Stimulated activated CD4-positive, alpha-beta T cell treated with anti-CD3 and anti-CD28 coated beads, Interleukin-4, amount 100 ng/mL, for 4 hours (primary cell): ENCODE data around the gene RASGRP3.

Experiments
- DNase-seq, 2 experiments: peaks; one replicate each; pipeline ENCODE4 v3.0.0-alpha.2; 2020

Gene RASGRP3

DNA sequence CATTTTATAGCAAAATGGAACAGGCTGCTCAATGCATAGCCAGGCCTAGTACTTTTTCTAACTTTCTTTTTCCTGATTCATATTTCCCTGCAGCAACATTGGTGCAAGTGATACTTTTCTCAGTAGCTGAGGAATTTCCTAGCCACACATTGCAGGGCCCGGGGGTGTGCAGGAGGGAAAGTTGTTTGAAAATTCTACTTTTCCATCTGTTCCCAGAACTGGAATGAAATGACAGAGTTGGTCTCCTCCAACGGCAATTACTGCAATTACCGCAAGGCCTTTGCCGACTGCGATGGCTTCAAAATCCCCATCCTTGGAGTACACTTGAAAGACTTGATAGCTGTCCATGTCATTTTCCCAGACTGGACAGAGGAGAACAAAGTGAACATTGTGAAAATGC is 50.5 kb downstream of the RASGRP3 start:
- DNase-seq = no peak

DNA sequence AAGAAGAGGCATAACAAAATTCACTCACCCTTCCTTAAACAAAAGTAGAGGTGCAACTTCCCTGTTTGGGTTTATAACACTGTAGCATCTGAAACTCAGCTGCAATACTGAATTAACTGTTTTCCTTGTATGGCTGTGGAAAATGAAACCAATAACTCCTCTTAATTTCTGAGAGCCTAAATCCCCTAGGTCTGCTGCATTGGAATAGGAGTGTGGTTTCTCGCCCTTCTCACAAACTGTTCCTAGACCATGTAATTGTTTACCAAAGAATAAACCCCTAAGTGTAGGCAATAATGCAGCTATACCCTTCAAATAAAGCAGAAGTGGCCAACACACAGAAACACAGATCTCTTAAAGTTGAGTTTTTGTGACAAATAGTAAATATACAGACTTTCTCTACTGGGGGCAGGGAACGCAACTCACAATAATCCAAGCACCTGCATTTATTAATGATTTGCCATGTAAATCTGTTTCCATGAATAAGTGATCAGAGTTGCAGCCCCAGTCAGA is 52.0 kb downstream of the RASGRP3 start:
- no peak for DNase-seq

DNA sequence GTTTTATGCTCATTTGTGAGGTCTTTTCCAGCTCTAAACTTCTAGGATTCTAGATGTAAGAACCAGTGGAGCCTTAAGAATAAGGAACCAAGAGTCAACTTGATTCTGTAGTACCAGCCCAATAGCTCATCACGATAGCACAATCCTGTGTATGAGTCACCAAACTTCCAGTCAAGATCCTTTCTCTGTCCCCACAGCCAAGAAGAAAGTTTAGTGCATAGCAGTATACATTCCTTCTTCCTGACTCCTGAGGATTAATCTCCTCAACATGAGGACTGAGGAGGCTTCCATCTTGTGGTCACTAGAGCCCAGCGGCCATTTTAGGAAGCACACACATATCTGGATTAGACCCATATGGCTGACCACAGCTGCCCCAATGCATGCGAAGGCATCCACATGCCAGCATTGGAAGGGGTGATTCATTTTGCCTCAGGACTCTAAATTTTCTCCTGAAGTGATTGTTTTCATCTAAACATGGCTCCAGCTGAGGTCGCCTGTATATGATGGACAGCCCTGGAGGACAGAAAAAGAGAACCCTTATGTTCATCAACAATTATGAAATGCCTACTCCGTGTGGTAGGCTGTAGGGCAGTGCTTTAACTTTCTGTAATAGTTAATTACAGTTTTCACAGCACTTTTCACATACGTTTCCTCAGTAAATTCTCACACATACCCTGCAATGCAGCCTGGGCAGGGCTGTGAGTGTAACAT is 53.5 kb downstream of the RASGRP3 start:
- no peak for DNase-seq

DNA sequence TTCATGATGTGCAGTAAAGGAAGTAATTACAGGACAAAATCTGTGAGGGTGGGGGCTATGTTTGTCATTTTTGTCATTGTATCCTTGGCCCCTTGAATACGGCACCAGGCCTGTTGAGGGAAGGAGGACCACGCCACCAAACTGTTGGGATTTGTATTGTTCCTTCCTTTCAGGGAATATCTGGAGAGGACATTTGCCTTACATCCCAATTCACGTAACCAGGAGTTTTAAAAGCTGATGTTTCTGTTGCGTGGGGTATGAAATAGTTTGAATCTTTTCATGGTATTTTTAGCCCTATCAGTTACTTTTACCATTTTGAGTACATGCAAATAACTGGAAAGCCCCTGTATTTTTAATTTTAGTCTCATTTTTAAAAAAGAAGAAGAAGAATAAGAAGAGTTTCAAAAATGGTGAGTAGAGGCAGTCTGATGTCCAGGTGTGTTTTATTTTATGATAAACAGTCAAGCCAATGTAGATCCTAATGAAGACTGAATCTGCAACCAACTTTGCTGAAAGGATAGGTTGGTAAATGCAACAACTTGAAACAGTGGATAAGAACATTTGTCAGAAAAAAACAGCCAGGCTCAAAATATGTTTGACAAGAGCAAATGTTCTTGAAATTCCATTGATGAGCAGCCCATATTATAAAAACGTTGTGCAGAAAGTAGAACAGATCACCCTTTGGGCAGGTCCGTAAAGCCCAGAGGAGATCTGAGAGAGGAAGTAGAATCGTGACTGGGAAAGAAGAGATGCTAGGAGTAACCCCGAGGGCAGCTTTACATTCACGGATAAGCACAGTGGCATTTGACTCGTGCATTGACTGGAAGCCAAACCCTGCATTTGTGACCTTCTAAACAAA is 54.5 kb downstream of the RASGRP3 start:
- DNase-seq = no peak

DNA sequence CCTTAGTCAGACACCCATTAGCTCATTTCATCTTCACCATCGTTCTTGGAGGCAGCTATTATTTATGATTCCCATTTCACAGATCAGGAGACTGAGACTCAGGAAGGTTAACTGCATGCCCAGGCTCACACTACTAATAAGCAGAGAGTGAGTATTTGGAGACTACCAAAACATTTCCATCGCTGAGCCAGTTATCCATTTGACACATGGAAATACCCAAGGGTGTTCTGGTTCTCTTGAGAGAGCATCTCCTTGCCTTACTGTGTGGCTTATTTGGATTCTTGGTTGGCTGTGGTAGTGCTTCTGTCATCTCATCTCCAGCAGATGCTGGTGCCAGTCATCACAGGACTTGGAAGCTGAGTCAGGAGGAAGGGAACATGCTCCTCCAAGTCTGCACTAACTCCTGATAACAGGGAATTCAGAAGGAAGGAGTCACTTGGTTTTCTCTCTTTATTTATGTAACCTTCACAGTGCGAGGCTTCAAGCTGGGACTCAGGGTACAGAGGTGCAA is 55.2 kb downstream of the RASGRP3 start:
- DNase-seq = no peak

DNA sequence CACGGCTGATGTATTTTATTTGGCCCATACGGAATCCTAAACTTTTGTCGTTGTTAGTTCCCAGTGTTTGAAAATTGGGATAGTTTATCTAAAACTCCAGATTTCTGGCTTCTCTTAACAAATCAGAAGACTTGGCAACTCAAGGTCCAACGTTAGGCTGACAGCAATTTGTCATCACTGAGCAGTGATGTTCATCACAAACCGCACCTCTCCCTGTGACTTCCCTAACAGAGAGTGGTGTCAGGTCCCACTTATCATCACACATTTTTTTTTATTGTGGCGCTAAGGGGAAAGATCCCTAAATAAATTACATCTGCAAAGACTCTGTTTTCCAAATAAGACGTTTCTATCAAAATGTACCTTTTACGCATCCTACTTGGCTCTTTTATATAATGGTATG is 55.7 kb downstream of the RASGRP3 start:
- DNase-seq = no peak

DNA sequence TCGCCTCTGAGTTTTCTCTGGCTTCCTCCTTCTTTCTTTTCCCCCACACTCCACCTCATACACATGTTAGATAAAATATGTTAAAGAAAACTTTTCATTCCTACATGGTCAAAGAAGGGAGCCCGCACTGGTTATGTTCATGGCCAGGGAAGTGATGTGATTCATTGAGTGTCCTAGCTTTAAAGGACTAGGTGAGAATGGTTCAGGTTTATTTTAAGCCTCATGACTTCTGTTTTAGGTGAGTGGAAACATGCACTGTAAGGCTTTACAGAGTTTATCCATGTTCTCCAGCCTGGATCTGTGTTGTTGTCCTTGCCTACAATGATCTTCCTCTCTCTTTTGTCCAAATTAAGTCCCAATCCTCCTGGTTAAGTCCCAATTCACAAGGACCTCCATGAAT is 56.5 kb downstream of the RASGRP3 start:
- no peak for DNase-seq

DNA sequence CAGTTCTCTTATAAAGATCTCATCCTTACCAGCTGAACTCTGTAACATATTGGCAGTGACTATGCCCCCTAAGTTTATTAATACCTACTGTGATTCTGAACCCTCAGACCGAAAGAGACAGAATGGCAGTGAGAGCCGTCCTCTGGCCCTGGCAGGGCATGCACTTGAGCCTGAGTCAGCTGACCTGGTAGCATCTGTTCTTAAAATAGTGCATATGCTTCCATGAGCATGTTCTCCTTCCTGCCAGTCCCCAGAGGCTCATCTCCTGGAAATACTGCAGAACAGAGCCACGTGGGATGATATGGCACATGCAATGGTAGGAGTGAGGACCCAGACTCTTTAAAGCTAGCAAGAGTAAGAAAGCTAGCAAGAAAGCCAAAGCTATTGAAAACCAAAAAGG is 59.0 kb downstream of the RASGRP3 start:
- DNase-seq = no peak

DNA sequence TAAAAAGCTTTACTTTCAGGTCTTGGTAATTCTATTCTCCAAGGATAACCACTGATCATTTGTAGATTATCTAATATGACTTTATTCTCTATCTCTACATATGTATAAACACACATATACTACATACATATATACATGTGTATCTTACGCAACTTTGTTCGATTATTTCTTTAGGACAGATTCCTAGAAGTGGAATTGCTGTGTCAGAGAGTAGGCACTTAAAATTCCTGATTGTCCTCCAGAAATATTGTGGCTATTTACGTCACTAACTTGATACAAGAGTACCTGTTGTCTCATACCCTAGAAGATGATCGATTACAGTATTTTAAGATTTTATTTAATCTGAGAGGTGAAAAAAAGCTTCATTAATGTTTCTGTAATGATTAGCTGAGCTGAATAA is 64.8 kb downstream of the RASGRP3 start:
- no peak for DNase-seq

DNA sequence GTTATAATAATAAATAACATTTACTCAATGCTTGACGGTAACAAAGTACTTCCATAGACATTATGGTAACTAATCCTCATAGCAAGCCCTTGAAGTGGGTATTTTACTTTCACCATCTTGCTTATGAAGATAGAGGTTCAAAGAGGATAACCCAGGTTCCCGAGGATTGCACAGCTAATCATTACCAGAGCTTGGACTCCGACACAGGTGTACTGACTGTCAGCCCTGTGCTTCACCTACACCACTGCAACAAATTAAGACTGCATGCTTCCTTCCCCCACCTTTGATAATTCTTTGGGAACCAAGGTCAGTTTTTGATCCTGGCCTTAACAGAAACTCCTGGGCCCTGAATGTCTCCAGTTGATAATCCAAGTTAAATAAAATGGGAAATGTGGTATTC is 73.8 kb downstream of the RASGRP3 start:
- no peak for DNase-seq

DNA sequence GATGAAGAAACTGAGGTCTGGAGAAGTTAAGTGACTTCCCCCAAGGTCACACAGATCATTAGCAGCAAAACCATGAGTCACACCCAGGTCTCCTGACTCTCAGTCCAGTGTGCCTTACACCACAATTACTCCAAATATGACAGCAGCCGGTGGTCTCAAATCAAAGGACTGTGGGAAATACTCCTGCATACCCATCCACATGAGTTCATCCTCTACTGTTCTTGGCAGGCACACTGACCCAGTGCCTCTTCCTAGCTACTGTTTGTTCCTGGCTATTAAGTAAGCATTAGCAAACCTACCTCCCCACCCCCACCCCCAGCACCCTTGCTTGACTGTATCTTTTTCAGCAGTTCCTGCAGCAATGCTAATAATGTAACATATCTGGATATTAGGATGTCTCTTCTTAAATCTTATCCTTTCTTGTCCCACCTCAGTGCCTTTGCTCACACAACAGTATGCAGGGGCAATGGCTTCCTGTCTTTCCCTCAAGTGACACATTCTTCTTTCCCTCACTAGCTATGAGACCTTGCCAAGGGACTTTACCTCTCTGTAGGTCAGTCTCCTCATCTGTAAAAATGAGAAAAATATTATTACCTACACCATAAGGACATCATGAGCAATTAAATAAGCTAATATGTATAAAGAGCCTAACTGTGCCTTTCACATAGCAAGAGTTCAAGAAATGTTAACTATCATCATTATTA is 76.5 kb downstream of the RASGRP3 start:
- DNase-seq = no peak

DNA sequence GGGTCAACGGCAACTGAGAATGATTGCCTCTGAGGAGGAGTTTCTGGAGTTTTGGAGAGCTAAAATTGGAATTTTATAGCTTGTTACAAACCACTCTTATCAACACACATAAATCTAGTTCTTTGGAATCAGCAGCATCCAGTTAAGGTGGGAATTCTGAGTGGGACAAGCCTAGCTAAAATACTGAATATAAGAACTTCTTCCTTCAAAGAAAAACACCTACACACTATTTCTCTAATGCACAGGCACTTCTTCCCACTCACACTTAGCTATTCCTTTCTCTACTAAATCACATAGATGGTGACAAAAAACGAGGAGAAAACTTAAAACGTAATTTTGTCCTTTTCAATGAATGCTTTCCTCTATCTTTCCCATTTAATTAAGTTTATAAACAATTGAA is 79.2 kb downstream of the RASGRP3 start:
- no peak for DNase-seq

DNA sequence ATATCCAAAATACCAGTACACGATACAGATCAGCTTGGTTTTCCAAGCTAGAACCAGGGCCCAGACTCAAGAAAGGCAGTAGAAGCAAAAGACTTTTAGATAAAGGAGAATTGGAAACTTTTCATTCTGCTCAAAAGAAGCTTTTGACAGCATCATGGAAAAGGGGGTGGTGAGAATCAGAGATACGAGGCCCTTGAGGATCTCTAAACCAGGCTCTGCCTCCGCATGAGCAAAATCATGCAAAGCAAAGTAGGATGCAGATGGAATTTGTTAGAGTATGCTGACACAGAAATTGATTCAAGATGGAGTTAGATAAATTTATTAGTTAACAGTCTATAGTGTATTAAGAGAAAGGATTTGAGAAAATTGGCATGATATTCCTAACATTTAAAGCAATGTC is 82.9 kb downstream of the RASGRP3 start:
- no peak for DNase-seq

DNA sequence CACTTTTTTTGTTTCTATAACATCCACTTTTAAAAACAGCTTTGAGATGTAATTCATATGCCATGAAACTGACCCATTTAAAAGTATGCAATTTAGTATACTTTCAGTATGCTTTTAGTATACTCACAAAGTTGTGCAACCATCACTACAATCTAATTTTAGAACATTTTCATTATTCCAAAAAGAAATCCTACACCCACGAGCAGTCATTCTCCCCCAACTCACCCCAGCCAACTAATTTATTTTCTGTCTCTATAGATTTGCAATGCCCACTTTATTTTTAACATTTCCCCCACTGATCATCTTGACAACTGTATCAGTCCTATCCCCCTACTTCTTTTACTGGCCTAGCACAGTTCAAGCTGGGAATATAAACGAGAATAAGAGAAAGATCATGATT is 83.6 kb downstream of the RASGRP3 start:
- DNase-seq = no peak

DNA sequence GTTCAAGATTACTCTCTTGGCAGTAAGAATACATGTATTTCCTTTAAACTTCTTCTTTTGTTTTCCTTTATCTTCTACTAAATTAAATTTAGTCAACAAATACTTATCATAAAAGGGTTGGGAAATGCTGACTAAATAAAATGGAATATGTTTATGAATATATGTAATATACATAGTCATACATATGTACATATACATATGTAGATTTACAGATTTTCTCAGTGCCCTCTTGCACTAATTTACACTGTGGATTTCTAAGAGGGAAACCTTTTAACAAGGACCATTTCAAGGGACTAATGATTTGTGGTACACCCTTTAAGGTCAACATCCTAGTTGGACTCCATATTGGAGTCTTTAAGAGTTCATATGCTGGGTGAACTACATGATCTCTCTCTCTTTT is 85.4 kb downstream of the RASGRP3 start:
- no peak for DNase-seq

DNA sequence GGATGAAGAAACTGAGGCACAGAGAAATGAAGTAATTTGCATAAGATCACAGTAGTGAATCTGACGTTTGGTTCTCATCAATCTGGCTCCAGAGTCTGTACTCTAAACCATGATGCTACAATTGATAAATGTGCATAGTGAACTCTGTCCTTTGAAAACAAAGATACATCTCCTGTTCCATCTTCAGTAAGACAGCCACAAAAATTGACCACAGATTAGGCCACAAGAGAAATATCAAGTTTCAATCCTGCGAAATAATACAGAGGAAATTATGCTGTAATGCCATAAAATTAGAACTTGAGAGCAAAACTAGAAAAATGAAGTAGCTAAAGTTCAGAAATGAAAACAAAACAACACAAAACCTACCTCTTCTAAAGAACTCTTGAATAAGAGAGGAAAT is 94.2 kb downstream of the RASGRP3 start:
- DNase-seq = no peak

DNA sequence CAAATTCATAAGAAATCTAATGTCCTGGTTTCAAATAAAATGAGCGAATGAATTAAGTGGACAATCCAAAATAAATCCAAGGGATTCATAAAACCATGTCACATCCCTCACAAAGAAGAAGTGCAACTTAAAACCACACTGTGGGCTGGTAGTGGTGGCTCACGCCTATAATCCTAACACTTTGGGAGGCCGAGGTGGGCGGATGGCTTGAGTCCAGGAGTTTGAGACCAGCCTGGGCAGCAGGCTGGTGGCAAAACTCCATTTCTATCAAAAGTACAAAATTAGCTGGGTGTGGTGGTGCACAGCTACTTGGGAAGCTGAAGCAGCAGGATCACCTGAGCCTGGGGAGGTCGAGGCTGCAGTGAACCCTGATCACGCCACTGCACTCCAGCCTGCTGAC is 97.2 kb downstream of the RASGRP3 start:
- no peak for DNase-seq

DNA sequence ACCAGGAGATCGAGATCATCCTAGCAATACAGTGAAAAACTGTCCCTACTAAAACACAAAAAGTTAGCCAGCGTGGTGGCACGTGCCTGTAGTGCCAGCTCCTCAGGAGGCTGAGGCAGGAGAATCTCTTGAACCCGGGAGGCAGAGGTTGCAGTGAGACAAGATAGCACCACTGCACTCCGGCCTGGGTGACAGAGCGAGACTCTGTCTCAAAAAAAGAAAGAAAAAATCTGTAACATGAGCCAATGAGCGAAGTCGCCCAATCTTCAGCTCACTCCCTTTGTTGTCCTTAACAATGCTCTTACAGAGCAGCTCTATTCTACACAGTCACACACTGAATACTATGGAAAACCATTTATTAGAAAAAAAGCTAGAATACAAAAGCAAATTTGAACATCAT is 100.6 kb downstream of the RASGRP3 start:
- DNase-seq = no peak

DNA sequence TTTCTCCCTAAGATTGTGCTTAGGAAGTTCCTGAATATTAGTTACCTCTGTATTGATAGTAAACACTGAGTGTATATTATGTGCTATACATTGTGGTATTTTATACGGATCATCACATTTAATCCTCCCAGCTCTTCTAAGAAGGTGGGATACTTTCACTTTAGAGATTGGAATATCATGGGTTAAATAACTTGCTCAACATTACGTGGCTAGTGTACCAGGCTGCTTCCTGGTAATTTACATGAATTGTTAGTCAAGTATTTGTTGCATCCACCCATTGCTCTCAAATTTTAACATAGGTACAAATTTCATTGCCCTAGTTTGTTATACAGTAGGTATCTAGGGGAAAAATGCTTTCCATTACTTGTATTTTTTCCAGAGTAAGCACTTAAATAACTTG is 101.2 kb downstream of the RASGRP3 start:
- DNase-seq = no peak

DNA sequence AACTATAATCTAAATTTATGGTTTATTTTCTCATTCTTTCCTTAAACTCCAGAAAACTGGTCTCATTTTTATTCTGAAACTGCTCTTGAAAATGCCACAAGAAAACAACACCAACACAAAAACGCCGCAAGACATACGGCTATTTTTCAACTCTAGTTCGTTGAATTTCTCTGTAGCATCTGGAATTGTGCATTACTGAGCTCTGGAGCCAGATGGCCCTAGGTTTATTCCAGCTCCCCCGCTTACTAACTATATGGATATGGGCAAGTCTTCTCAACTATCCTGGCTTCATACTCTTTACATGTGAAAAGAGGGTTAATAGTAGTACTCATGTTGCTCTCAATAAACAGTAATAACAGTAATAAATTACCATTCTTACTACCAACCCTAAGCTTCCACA is 102.8 kb downstream of the RASGRP3 start:
- DNase-seq = no peak

DNA sequence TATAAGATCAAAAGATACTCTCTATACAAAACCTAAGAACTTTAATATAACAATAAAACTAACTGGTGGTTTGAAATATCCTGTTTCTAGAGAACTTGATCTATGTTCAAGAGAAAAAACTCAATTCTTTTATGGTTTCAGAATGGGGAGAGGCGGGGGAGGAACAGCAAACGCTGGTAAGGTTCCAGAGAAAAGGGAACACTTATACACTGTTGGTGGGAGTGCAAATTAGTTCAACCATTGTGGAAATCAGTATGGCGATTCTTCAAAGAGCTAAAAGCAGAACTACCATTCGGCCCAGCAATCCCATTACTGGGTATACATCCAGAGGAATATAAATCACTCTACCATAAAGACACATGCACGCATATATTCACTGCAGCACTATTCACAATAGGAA is 105.4 kb downstream of the RASGRP3 start:
- no peak for DNase-seq

DNA sequence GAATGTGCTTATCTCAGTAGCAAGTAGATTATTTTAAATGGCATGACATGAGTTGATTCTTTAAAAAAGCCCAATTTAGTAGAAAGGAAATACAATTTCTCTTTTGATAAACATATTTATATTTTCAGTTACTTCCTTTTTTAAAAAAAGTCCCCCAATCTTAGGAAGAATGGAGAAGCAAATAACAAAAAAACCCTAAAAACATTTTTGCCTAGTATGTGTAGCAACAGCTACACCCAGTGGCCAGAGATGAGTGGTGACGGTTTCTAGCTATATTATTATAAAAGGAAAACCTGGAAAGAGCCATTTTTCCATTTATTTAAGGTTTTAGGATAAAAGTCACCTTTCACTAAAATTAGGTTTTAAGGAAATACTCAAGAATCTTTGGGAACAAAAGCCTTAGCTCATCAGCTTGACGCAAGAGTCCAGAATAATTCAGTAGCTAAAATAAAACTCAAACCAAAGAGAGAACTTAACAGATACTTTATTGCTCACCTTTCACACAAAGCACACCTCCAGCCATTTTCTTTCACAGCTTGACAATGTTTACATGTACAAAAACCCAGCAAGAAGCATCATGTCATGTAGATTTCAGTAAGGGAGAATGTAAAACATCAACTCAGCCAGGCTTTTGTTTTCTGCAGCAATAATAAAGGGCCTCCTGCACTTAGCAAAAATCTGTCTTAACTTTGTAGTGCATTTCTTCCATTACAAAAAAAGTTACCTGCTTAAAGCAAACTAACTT is 106.9 kb downstream of the RASGRP3 start:
- DNase-seq = no peak

DNA sequence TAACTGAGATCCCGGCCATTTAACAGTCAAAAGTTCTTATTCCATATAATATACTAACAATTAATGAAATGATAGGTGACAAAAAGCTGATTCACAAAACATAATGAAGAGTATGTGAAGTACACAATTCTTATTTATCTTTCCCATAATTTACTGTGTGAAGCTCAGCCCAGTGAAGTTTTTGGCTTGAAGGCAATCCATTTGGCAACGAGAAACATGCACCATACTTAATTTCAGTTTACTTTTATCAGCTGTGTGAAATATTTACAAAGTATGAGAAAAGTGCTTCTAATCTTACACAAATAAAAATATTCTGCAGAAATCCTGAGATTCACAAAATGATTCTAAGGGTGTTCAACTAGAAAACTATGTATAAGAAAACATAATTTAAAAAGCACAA is 110.3 kb downstream of the RASGRP3 start:
- no peak for DNase-seq
